Articular chondrocyte of knee joint (primary cell): ENCODE data around the gene DGAT2L6. TPM values are rescaled to one million over a fixed set of nuclear protein-coding genes. Genes with fewer than 3 reads are reported as not detected.

Experiments used
- small RNA-seq: library from RNA; depleted of rRNA; stranded (forward); fragments of <200 nt; gene quantifications from one replicate; pipeline ENCODE3, GENCODE V24; 2012
- total RNA-seq: library from RNA; depleted of rRNA; stranded (reverse); fragments of >200 nt; gene quantifications from 2 replicates; pipeline ENCODE4 v1.2.3, GENCODE V29; 2012

The DGAT2L6 gene
- total RNA-seq = not detected in 2 replicates

GRCh38 chrX:70176938-70177533 is at the start of gene DGAT2L6:
Gene DGAT2L6 (plus strand): TSS chrX:70177483. CDS start chrX:70177583, 100 bp downstream.

GRCh38 chrX:70133303-70134115 is 43.8 kb upstream of the DGAT2L6 start, which contains the start of gene IGBP1:
Gene IGBP1 (plus strand): TSS chrX:70133447. CDS start chrX:70133948, 501 bp downstream.

GRCh38 chrX:70234355-70234754 is 57.1 kb downstream of the DGAT2L6 start, which contains the start of gene AWAT1:
Gene AWAT1 (plus strand): TSS chrX:70234655. CDS start chrX:70234696, 41 bp downstream.

Small RNA genes within 50 kb of the gene (small RNA-seq; reads per million reads assigned to genes)
- not detected for gene RNA5SP507

Other genes starting within 250 kb of the DGAT2L6 start
- gene AWAT2, start 127.5 kb upstream of the DGAT2L6 start, total RNA-seq = not detected in 2 replicates
- not detected in 2 replicates for gene OTUD6A, start 115.0 kb upstream of the DGAT2L6 start, total RNA-seq
- gene IGBP1, start 44.0 kb upstream of the DGAT2L6 start, total RNA-seq = 80.3 and 90.7 TPM in 2 replicates
- gene AWAT1, start 57.2 kb downstream of the DGAT2L6 start, total RNA-seq = not detected in 2 replicates
- gene P2RY4, start 82.7 kb downstream of the DGAT2L6 start, total RNA-seq = 0.43 and 0.52 TPM in 2 replicates
- not detected in 2 replicates for gene ARR3, start 90.9 kb downstream of the DGAT2L6 start, total RNA-seq
- not detected in 2 replicates for gene RAB41, start 104.7 kb downstream of the DGAT2L6 start, total RNA-seq
- gene PDZD11, start 112.4 kb downstream of the DGAT2L6 start, total RNA-seq = 59.9 and 63.0 TPM in 2 replicates
- gene KIF4A, start 112.6 kb downstream of the DGAT2L6 start, total RNA-seq = 6.9 and 10.4 TPM in 2 replicates
- gene GDPD2, start 245.8 kb downstream of the DGAT2L6 start, total RNA-seq = under 0.01 TPM in 1 of 2 replicates, not detected in the other